VCaP (cell line): Measurements from ENCODE around the gene NEK8.

Experiments
- H3K27ac ChIP-seq: fragments of 450-650 bp; 2 replicates; pipeline ENCODE4 v1.5.1; 2017
- TF ChIP-seq, protein P1 (sequence below): fragments of 450-650 bp; conservative IDR thresholded peaks from 2 replicates; pipeline ENCODE4 v1.5.1; 2017; ENCODE audit warnings: mild to moderate bottlenecking, moderate library complexity

The NEK8 gene

DNA sequence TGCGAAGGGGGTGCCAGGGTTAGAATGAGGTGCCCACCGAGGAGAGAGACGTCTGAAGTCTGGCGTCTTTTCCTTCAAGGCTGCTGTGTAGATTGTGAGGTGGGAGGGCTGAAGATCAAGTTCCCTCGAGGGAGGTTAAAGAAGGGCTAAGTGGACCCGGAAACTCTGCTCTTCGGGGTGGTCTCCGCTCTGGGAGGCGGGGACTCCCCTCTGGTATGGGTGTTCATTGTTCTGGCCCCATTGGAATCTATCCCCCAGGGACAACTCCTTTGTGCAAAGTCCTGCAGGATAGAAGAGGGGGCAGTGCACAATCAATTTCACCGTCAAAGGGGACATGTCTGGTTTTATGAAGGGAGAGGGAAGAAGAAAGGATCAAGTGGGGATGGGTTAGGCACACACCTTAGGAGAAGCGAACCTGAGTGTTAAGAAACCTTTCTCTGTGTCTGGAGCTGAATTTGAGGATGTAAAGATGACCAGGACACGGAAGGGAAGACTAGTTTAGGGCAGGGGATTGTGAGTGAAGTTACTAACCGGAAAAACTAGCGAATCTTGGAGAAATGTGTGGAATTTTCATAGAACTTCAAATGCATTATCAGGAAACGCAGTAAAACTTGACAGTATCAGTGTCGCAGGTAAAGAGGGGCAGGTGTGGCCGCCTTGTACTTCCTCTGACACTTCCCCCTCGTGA lies 10.1 kb upstream of the NEK8 start:
- peak overlapping the region; percentile 100 for H3K27ac ChIP-seq
- TF ChIP-seq, protein P1, sequence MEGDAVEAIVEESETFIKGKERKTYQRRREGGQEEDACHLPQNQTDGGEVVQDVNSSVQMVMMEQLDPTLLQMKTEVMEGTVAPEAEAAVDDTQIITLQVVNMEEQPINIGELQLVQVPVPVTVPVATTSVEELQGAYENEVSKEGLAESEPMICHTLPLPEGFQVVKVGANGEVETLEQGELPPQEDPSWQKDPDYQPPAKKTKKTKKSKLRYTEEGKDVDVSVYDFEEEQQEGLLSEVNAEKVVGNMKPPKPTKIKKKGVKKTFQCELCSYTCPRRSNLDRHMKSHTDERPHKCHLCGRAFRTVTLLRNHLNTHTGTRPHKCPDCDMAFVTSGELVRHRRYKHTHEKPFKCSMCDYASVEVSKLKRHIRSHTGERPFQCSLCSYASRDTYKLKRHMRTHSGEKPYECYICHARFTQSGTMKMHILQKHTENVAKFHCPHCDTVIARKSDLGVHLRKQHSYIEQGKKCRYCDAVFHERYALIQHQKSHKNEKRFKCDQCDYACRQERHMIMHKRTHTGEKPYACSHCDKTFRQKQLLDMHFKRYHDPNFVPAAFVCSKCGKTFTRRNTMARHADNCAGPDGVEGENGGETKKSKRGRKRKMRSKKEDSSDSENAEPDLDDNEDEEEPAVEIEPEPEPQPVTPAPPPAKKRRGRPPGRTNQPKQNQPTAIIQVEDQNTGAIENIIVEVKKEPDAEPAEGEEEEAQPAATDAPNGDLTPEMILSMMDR: no peak

DNA sequence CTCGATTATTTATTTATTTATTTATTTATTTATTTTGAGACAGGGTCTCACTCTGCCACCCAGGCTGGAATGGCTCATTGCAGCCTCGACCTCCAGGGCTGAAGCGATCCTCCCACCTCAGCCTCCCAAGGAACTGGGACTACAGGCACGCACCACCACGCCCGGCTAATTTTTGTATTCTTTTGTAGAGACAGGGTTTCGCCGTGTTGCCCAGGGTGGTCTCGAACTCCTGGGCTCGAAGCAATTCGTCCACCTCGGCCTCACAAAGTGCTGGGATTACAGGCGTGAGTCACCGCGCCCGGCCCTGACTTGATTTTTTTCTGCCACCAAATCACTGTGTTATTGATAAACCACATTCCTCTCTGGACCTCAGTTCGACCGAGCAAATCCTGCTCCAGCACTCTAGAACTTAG lies 9.6 kb upstream of the NEK8 start:
- H3K27ac ChIP-seq: peak overlapping the region; percentile 100
- TF ChIP-seq, protein P1: no peak

DNA sequence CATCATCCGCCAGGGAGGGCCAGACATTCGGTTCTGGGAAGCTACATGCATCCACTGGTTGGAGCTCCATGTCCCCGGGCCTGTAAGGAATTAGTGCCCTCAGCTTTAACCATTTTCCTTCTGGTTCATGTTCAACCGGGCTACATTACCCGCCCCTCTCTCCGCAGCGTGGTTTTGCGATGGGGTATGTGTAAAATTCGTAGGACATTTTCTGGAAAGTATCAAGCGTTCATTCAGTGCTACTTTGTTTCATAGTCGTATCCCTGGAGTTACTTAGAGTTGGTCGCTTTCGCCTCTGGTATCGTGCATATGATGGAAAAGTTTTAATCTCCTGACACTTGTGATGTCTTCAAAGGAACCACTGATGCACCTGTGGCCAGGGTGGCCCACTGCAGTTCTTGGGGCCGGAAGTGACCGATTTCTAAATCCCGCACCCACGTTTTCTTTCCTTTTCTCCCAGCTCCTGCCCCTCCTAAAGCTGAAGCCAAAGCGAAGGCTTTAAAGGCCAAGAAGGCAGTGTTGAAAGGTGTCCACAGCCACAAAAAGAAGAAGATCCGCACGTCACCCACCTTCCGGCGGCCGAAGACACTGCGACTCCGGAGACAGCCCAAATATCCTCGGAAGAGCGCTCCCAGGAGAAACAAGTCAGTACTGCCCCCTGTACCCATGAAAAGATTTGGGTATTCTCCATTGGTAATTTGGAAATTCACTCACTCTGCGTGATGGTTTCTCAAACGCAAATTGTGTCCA lies 8.2 kb upstream of the NEK8 start:
- TF ChIP-seq, protein P1: peak; percentile 54

DNA sequence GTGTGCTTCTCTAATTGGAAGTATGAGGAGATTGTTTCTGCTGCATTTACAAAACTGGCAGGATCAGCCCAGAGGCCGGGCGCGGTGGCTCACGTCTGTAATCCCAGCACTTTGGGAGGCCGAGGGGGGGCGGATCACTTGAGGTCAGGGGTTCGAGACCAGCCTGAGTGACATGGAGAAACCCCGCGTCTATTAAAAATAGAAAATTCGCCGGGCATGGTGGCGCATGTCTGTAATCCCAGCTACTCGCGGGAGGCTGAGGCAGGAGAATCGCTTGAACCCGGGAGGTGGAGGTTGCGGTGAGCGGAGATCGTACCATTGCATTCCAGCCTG lies 7.6 kb upstream of the NEK8 start:
- peak overlapping the region; percentile 100 for H3K27ac ChIP-seq

More for the DNA sequence above, 8.2 kb upstream of the NEK8 start:
- H3K27ac ChIP-seq: peak overlapping the region; percentile 100

DNA sequence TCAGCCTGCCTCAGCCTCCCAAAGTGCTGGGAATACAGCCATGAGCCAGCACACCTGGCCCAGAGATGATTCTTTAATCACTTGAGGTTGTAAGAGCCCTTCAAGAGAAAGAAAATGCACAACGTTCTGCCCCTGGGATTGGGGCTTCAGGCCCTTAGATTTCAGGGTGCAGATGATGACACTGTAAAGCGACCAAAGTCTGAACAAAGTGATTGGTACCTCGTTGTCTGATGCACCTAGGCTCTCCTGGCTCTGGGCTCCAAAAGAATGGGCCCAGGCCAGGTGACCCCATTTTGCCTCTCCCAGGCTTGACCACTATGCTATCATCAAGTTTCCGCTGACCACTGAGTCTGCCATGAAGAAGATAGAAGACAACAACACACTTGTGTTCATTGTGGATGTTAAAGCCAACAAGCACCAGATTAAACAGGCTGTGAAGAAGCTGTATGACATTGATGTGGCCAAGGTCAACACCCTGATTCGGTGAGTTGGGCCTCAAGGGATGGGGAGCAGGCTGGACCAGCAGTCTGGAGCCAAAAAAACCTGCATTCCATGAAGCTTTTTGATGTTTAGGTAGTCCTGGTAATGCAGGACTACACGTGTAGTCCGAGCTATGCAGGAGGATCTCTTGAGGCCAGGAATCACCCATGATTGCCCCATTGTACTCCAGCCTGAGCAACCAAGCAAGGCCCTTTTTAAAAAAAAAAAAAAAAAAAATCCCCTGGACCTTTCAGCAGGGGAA lies 6.0 kb upstream of the NEK8 start:
- TF ChIP-seq, protein P1: no peak
- H3K27ac ChIP-seq: peak overlapping the region; percentile 100

DNA sequence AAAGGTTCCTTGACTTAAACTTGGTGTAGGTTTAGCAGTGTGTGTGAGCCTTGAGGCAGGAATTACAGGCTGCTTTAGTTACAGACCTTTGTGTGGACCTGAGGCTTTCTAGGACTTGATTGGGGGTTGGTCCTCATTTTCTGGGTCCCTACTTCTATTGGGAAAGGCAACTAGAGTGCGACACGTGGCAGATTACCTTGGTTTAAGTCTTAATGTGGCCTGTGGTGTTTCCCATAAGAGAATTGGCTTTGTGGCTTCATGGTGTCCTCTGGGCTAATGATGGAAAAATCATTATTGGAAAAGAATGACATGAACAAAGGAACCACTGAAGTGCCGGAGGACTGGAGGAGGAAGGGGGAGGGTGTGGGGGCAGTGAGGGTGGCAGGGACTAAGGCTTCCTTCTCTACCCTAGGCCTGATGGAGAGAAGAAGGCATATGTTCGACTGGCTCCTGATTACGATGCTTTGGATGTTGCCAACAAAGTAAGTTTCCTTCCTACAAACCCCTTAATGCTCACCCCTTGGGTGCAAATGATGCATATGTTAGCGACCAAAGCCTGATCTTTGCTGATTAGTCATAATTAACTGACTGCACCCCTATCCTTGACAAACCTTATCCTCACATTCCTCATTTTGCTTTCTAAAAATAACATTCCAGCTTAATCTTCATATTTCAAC lies 5.3 kb upstream of the NEK8 start:
- H3K27ac ChIP-seq: peak overlapping the region; percentile 100

DNA sequence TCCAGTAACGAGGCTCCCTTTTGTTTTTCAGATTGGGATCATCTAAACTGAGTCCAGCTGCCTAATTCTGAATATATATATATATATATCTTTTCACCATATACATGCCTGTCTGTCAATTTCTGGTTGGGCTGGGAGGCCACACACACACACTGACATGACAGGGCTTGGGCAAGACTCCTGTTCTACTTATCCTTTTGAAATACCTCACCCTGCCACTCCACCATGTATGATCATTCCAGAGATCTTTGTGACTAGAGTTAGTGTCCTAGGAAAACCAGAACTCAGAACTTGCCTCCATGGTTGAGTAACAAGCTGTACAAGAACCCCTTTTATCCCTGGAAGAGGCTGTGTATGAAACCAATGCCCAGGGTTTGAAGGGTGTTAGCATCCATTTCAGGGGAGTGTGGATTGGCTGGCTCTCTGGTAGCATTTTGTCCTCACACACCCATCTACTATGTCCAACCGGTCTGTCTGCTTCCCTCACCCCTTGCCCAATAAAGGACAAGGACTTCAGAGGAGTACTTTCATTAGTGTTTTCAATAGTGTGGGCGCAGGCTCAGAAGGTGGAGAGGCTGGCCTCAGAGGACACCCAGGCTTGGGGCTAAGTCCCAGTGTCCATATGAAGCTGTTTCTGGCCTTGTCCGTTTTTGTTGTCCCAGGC lies 4.6 kb upstream of the NEK8 start:
- H3K27ac ChIP-seq: peak overlapping the region; percentile 100

More for the DNA sequence above, 5.3 kb upstream of the NEK8 start:
- TF ChIP-seq, protein P1: no peak
